HepG2 (cell line): ENCODE measurements around the gene SSTR5. TPM values are rescaled to one million over a fixed set of nuclear protein-coding genes. Genes with fewer than 3 reads are reported as not detected.

Experiments used
- CHCHD3 ChIP-seq: sonication (generic); formaldehyde crosslinking; IDR thresholded peaks from 2 replicates; pipeline ENCODE4 v1.8.0; 2022; ENCODE audit warnings: mild to moderate bottlenecking, missing genetic modification reagents, moderate library complexity
- FOXO1 ChIP-seq: sonication (generic); formaldehyde crosslinking; IDR thresholded peaks from 2 replicates; pipeline ENCODE4 v1.4.0; 2020; ENCODE audit warnings: missing genetic modification reagents
- HNRNPH1 ChIP-seq: fragments of 200-400 bp; formaldehyde crosslinking; optimal IDR thresholded peaks from 2 replicates; pipeline ENCODE3; 2017; ENCODE audit warnings: mild to moderate bottlenecking, low read depth, low read length
- MIXL1 ChIP-seq: IDR thresholded peaks from 2 replicates; pipeline ENCODE4 v1.6.1; 2016
- ZNF570 ChIP-seq: sonication (generic); formaldehyde crosslinking; IDR thresholded peaks from 2 replicates; pipeline ENCODE4 v1.4.0; 2020; ENCODE audit warnings: mild to moderate bottlenecking, missing genetic modification reagents, borderline replicate concordance
- polyA plus RNA-seq, 8 experiments: library from polyadenylated mRNA; depleted of rRNA in 3 of 8; stranded (reverse) in 7 of 8; unstranded in 1 of 8; fragments of >200 nt; fragmentation: Illumina TruSeq in 4 of 8; extraction: Trizol in 4 of 8; gene quantifications; 2 replicates each; pipeline versions ENCODE4 v1.2.1 to v1.2.3, GENCODE V29; 2011 to 2016; ENCODE audit warnings: low read depth in 4 of 8, missing spikeins in 1 of 8, mixed read lengths in 1 of 8; ENCODE audit not compliant: insufficient read depth in 1 of 8
- total RNA-seq, 5 experiments: library from RNA; depleted of rRNA; stranded (reverse); fragments of >200 nt; fragmentation: Illumina TruSeq; extraction: Trizol; gene quantifications; 2 replicates each; pipeline ENCODE4 v1.2.3, GENCODE V29; 2016; ENCODE audit warnings: low read depth in 1 of 5
- TF ChIP-seq, protein P1 (sequence below): IDR thresholded peaks from 2 replicates; pipeline ENCODE4 v1.6.1; 2016; ENCODE audit warnings: mild to moderate bottlenecking
- TF ChIP-seq, protein P2 (sequence below): sonication (generic); formaldehyde crosslinking; IDR thresholded peaks from 2 replicates; pipeline ENCODE4 v1.4.0; 2020; ENCODE audit warnings: mild to moderate bottlenecking, missing genetic modification reagents
- TF ChIP-seq, protein P3 (sequence below): sonication (generic); formaldehyde crosslinking; IDR thresholded peaks from 2 replicates; pipeline ENCODE4 v1.5.0; 2020; ENCODE audit warnings: mild to moderate bottlenecking, missing genetic modification reagents
- TF ChIP-seq, protein P4 (sequence below): sonication (generic); formaldehyde crosslinking; conservative IDR thresholded peaks from 2 replicates; pipeline ENCODE4 v1.8.0; 2022; ENCODE audit warnings: mild to moderate bottlenecking, moderate library complexity, missing genetic modification reagents
- TF ChIP-seq, protein P5 (sequence below): sonication (generic); formaldehyde crosslinking; IDR thresholded peaks from 2 replicates; pipeline ENCODE4 v1.4.0; 2020; ENCODE audit warnings: mild to moderate bottlenecking, low read depth, missing genetic modification reagents

The SSTR5 gene
- total and polyA plus RNA-seq, 2 of the 13 experiments (the other 11 are each of a cell fraction or from before 2014, with no cell fraction given), result 0.20 to 0.49 TPM

DNA sequence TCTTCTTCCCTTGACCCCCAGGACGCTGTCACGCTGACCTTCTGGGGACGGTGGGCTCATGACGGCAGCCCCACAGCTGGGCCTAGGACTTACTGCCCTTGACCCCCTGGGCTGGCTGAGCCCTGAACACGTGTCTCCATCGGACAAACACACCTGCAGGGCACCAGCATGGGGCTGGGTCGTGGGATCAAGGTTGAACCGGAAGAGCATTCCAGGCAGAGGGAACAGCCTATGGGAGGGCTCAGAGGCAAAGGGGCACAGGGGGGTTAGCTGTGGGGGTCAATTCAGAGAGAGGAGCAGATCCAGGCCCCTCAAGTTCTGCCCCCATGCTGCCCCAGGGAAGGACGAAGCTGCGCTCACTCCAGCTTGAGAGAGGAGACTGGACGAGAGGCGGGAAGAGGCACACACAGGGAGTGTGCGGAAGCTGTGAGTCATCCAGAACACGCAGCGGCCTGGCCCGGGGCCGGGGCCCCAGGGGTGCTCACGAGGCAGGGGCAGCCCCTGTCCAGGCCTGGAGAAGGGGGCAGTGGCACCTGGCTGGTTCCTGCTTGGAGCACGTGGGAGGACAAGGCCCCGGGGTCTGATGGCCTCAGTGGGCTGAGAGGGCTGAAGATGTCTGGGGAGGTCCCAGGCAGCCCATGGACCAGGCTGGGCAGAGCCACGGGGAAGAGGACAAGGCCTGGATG lies 9.9 kb downstream of the SSTR5 start (continued):
- TF ChIP-seq, protein P1, sequence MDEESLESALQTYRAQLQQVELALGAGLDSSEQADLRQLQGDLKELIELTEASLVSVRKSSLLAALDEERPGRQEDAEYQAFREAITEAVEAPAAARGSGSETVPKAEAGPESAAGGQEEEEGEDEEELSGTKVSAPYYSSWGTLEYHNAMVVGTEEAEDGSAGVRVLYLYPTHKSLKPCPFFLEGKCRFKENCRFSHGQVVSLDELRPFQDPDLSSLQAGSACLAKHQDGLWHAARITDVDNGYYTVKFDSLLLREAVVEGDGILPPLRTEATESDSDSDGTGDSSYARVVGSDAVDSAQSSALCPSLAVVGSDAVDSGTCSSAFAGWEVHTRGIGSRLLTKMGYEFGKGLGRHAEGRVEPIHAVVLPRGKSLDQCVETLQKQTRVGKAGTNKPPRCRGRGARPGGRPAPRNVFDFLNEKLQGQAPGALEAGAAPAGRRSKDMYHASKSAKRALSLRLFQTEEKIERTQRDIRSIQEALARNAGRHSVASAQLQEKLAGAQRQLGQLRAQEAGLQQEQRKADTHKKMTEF (CRISPR knock-in tag), result peak; percentile 91
- TF ChIP-seq, protein P2, sequence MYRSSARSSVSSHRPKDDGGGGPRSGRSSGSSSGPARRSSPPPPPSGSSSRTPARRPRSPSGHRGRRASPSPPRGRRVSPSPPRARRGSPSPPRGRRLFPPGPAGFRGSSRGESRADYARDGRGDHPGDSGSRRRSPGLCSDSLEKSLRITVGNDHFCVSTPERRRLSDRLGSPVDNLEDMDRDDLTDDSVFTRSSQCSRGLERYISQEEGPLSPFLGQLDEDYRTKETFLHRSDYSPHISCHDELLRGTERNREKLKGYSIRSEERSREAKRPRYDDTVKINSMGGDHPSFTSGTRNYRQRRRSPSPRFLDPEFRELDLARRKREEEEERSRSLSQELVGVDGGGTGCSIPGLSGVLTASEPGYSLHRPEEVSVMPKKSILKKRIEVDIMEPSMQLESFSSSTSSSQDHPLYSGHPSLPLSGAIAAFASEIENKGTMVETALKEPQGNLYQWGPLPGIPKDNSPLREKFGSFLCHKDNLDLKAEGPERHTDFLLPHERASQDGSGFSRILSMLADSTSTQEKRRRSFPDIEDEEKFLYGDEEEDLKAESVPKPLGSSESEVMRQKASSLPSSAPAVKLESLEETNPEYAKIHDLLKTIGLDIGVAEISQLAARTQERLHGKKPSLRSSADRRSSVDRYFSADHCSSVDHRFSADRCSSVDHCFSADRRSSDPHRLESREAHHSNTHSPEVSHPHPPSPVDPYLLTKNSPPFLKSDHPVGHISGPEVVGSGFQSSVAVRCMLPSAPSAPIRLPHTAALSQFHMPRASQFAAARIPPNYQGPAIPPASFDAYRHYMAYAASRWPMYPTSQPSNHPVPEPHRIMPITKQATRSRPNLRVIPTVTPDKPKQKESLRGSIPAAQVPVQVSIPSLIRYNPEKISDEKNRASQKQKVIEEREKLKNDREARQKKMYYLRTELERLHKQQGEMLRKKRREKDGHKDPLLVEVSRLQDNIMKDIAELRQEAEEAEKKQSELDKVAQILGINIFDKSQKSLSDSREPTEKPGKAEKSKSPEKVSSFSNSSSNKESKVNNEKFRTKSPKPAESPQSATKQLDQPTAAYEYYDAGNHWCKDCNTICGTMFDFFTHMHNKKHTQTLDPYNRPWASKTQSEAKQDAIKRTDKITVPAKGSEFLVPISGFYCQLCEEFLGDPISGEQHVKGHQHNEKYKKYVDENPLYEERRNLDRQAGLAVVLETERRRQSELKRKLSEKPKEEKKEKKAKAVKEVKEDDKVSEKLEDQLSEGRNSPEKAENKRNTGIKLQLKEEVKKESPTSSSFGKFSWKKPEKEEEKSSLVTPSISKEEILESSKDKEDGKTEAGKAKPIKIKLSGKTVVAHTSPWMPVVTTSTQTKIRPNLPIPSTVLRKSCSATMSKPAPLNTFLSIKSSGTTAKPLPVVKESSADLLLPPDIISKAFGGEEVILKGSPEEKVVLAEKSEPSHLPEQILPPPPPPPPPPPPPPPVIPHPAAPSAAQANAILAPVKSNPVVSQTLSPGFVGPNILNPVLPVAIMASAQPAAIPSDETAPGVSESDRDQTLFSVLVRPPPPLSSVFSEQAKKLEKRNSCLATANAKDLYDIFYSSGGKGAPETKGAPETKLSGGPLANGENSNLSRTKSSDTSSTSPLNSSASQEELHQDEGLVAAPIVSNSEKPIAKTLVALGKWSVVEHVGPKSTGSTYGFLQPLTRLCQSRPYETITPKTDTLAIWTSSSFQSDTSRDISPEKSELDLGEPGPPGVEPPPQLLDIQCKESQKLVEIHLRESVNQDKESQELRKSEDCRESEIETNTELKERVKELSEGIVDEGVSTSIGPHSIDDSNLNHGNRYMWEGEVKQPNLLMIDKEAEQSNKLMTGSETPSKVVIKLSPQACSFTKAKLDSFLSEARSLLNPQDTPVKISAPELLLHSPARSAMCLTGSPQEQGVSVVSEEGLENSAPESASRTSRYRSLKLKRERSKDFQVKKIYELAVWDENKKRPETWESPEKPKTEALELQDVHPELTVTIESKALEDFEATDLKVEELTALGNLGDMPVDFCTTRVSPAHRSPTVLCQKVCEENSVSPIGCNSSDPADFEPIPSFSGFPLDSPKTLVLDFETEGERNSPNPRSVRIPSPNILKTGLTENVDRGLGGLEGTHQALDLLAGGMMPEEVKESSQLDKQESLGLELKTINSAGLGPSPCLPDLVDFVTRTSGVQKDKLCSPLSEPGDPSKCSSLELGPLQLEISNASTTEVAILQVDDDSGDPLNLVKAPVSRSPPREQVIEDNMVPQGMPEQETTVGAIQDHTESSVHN (CRISPR knock-in tag), result peak; percentile 91; the same call in 1 of the 2 replicates
- TF ChIP-seq, protein P3, sequence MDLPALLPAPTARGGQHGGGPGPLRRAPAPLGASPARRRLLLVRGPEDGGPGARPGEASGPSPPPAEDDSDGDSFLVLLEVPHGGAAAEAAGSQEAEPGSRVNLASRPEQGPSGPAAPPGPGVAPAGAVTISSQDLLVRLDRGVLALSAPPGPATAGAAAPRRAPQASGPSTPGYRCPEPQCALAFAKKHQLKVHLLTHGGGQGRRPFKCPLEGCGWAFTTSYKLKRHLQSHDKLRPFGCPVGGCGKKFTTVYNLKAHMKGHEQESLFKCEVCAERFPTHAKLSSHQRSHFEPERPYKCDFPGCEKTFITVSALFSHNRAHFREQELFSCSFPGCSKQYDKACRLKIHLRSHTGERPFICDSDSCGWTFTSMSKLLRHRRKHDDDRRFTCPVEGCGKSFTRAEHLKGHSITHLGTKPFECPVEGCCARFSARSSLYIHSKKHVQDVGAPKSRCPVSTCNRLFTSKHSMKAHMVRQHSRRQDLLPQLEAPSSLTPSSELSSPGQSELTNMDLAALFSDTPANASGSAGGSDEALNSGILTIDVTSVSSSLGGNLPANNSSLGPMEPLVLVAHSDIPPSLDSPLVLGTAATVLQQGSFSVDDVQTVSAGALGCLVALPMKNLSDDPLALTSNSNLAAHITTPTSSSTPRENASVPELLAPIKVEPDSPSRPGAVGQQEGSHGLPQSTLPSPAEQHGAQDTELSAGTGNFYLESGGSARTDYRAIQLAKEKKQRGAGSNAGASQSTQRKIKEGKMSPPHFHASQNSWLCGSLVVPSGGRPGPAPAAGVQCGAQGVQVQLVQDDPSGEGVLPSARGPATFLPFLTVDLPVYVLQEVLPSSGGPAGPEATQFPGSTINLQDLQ (CRISPR knock-in tag), result peak; percentile 79; the same call in 1 of the 2 replicates
- no peak for TF ChIP-seq ZNF570
- no peak for TF ChIP-seq HNRNPH1
- peak; percentile 90 for TF ChIP-seq MIXL1 (CRISPR knock-in tag)
- peak; percentile 87 for TF ChIP-seq FOXO1 (CRISPR knock-in tag)
- TF ChIP-seq, protein P4, sequence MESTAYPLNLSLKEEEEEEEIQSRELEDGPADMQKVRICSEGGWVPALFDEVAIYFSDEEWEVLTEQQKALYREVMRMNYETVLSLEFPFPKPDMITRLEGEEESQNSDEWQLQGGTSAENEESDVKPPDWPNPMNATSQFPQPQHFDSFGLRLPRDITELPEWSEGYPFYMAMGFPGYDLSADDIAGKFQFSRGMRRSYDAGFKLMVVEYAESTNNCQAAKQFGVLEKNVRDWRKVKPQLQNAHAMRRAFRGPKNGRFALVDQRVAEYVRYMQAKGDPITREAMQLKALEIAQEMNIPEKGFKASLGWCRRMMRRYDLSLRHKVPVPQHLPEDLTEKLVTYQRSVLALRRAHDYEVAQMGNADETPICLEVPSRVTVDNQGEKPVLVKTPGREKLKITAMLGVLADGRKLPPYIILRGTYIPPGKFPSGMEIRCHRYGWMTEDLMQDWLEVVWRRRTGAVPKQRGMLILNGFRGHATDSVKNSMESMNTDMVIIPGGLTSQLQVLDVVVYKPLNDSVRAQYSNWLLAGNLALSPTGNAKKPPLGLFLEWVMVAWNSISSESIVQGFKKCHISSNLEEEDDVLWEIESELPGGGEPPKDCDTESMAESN (CRISPR knock-in tag), result peak; percentile 90
- TF ChIP-seq CHCHD3 (CRISPR knock-in tag), result no peak; the same call in 1 of the 2 replicates
- TF ChIP-seq, protein P5, sequence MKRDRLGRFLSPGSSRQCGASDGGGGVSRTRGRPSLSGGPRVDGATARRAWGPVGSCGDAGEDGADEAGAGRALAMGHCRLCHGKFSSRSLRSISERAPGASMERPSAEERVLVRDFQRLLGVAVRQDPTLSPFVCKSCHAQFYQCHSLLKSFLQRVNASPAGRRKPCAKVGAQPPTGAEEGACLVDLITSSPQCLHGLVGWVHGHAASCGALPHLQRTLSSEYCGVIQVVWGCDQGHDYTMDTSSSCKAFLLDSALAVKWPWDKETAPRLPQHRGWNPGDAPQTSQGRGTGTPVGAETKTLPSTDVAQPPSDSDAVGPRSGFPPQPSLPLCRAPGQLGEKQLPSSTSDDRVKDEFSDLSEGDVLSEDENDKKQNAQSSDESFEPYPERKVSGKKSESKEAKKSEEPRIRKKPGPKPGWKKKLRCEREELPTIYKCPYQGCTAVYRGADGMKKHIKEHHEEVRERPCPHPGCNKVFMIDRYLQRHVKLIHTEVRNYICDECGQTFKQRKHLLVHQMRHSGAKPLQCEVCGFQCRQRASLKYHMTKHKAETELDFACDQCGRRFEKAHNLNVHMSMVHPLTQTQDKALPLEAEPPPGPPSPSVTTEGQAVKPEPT (CRISPR knock-in tag), result peak; percentile 90; the same call in 1 of the 2 replicates
